GM19438 (cell line): Measurements from ENCODE around the gene SMYD4.
"Not testable (repeated sequence)": the region's sequence is repeated elsewhere in the genome, so short reads cannot be mapped to it uniquely, and the experiment has no call there.

Experiments used
- ATAC-seq: cut with Tn5 transposase; IDR thresholded peaks from one replicate; pipeline ENCODE4 v1.9.1; 2021; ENCODE audit warnings: low read depth; ENCODE audit not compliant: unreplicated experiment

The SMYD4 gene

DNA sequence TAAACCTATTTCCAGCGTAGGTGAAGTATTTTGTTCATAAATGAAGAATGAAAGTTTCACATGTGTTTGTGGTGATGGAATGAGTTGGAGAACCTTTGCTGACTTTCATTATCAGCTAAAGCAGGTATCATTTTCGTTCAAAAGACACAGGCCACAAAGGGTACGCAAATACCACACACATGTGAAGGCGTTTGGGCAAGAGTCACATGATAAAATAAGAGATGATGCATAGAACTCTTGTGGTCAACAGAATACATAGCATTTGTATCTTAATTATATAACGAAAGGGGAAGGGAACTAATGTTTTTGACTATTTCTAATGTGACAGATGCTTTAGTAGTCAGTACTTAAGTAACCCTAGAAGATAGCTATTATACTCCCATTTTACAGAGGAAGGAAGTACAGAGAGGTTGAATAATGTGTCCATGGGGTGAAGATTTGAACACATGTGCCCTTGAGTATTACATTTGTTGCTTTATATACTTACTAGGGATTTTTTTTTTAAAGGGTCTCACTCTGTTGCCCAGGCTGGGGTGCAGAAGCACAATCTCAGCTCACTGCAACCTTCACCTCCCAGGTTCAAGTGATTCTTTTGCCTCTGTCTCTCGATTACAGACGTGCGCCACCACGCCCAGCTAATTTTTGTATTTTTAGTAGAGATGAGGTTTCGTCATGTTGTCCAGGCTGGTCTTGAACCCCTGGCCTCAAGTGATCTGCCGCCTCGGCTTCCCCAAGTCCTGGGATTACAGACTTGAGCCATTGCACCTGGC, 4.9 kb upstream of the SMYD4 start:
- no peak for ATAC-seq

DNA sequence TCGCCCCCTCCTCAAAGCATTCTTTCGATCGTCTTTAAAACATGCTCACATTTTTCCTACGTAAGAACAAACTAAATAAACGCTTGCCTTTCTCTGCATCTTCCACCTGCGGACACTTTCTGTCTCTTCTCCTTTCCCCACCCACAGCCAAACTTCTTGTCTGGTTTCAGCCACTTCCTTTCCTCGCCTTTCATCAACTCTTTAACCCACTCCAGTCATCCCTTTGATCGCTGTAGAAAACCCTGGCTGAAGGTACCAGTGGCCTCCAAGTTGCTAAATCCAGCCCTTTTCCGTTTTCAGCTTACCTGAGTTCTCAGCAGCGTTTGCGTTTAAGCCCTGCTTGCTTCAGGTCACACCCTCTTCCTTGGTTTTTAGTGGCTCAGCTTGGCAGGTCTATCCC, 586 bp upstream of the SMYD4 start:
- no peak for ATAC-seq

DNA sequence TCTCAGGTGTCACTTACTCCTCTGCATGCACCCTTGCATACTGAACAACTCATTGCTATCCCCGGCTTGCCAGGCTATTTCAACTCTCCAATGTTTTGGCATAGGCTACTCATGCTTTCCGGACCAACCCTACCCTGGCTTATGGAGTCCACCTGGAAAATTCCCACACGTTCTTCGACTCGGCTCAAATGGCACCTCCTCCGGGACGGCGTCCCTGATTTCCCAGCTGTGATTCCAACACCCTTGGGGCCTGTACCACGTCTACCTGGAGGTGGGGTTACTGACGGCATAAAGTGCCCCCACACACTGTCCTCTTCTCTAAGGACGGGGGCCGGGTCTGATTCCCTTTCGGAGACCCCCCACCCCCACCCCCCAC, 498 bp downstream of the SMYD4 start:
- no peak for ATAC-seq

DNA sequence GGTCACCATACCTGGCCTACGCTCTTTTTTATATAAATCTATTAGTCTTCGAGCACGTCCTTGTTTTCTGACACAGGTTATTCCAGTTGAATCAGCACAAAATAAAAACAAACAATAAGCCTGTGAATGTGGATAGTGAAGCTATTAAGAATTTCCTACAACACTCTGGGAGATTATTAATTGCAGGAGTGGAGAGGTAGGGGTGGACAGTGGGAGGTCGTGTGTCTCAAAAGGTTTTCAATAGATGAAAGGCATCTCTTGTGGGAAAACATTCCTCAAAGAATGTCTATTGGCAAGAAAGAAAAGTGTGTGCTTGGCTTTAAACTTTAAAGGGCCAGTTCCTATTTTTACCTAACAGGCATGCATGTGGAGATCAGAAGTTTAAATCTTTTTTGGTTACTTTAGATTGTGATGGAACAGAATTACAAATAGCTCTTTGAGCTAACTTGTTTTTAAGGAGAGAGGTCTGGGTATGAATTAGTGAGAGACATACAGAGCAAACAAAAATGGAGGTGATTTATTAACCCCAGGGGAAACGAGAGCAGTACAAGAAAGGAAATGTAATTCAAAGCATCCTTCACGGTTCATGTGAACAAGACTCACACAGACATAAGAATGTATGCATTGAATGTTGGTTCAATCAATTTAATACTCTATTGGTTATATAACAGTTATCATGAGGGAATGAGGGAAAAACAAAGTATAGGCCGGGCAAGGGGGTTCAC, 9.0 kb downstream of the SMYD4 start:
- no peak for ATAC-seq

DNA sequence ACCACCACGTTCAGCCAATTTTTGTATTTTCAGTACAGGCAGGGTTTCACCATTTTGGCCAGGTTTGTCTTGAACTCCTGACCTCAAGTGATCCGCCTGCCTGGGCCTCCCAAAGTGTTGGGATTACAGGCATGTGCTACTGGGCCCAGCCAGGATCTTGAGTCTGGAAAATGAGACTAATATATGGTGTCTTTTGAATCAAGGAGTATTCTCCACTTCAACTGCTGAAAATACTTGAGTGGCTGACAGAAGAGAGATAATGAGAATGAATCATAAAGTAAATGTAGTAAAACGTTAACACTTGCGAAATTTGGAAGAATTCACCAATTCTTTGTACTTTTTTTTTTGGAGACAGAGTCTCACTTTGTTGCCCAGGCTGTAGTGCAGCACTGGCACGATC, 16.6 kb downstream of the SMYD4 start:
- ATAC-seq: no peak

DNA sequence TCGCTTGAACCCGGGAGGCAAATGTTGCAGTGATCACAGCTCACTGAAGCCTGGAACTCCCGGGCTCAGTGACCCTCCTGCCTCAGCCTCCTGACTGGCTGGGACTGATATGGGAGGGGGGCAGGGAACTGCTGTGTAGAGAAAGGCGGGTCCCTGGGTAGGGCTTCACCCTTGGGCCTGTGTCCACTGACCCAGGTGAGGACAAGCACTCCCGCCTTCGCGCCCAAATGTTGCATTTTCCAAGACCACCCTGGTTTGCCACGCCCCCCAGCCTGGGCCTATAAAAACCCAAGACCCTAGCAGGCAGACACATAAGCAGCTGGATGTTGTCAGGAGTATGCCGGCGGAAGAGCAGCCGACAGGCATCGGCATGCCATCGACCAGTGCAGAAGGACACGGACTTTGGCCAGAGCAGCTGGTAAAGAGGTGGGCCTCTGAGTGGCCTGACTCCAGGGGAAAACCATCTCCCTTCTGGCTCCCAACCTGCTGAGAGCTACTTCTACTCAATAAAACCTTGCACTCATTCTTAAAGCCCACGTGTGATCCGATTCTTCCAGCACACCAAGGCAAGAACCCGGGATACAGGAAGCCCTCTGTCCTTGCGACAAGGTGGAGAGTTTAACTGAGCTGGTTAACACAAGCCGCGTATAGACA, 19.1 kb downstream of the SMYD4 start:
- no peak for ATAC-seq

DNA sequence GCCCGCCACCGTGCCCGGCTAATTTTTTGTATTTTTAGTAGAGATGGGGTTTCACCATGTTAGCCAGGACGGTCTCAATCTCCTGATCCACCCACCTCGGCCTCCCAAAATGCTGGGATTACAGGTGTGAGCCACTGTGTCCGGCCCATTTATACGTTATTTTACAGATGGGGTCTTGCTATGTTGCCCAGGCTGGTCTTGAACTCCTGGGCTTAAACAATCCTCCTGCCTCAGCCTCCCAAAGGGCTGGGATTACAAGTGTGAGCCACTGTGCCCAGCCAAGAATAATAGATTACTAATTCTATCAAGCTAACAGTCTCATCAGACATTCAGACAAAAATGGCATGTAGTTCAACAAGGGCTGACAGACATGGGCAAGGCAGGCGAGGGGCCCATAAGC, 19.9 kb downstream of the SMYD4 start:
- not testable (repeated sequence) for ATAC-seq

DNA sequence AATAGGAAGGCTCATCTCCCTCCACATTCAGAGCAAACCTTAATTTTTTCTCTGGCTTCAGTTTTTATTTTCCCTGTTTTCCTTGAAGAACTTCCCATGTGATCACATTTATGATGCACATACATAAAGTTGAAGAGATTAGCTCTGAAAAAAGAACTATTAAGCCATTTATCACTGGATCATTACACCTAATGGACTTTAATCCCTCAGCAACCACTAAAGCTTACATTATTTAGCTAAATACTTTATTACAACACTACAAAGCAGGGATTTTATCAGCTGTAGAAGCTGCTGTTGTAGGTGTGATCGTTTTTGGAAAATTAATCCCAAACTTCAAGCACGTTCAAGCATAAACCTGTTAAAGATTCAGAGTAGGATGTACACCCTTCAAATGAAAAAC, 21.1 kb downstream of the SMYD4 start:
- no peak for ATAC-seq

DNA sequence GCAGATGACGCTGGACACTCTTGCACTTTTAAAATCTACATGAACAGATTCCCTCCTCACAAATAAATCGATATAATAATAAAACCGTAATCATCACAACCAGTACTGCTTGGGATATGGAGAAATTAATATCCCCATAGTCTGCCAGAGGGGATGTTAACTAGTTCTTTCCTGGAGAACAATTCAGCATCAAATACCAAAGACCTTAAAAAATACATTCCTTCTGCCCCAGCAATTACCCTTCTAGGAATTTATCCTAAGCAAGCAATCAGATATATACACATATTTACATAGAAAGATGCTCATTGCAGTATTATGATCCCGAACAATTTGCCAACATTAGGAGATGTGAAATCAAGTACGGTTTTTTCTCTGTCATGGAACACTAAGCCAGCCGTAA, 21.8 kb downstream of the SMYD4 start:
- ATAC-seq: no peak

DNA sequence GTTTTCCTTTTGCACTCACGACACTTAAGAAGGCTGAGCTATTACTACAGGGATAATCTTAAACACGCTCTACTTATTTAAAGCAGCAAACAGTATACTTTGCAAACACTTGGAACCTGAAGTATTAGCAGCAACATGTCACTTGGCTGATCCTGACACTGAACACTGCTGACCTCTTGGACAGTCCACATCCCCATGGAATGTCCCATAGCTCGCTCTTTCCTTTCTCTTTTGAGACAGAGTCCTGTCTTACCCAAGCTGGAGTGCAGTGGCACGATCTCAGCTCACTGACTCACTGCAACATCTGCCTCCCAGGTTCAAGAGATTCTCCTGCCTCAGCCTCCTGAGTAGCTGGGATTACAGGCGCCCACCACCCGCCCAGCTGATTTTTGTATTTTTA, 26.4 kb downstream of the SMYD4 start:
- no peak for ATAC-seq

DNA sequence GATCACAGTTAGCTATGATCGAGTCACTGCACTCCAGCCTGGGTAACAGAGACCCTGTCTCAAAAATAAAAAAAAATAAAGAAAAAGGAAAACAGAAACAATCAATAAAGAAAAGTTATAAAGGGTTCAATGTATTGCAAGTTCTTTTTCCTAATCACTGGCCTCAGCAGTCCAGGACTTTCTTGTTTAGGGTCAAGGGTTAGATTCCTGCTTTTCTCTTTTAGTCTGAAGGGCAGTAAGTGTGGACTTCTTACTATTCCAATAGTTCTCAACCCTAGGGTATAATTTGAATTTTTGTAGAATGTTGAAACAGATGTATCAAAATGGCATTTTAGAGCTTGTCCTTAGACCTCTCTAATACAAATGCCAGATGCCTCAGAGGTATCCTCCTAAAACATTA, 27.3 kb downstream of the SMYD4 start:
- no peak for ATAC-seq

DNA sequence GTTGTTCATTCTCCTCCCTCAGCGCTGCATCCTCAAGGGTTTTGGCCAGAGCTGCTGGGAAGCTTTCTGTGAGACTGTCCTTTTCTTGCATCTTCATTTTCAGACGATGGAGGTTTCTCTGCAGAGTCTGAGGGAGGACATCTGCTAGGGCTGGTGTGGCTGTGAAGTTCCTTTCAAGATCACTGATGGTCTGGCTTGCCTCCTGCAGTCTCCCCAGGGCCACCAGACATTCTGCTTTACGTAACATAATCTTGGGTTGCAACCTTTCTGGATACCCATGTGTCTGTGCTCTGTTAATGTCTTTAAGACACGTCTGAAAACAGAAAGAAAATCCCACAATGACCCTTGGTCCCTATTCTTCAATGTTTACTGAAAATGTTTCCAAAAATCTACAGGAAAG, 29.0 kb downstream of the SMYD4 start:
- ATAC-seq: no peak

DNA sequence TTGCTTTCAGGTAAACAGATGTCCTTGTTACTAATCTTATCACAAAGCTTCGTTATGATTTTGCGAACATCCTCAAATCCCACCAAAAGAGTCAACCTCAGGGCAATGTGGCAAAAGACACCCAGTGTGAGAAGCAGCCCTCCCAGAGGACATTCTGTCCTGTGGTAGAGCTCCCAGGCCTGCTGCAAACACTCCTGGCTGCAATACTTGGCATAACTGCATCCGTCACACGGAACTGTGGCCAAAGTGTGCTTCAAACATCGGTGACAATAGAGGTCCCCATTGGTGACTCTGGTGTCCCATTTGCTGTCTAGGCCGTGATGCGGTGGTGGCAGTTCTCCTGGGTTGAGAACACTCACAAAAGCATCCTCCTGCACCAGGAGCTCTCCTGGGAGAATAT, 29.5 kb downstream of the SMYD4 start:
- no peak for ATAC-seq

DNA sequence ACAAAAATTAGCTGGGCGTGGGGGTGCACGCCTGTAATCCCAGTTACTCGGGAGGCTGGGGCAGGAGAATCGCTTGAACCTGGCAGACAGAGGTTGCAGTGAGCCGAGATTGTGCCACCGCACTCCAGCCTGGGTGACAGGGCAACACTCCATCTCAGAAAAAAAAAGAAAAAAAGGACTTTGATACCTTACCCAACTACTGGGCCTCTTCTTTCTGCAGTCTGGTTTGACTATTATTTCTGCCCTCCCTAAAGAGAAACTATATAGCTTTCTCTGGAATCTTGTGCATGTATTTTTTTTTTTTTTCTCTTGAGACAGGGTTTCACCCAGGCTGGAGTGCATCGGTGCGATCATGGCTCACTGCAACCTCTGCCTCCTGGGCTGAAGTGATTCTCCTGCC, 31.9 kb downstream of the SMYD4 start:
- not testable (repeated sequence) for ATAC-seq

DNA sequence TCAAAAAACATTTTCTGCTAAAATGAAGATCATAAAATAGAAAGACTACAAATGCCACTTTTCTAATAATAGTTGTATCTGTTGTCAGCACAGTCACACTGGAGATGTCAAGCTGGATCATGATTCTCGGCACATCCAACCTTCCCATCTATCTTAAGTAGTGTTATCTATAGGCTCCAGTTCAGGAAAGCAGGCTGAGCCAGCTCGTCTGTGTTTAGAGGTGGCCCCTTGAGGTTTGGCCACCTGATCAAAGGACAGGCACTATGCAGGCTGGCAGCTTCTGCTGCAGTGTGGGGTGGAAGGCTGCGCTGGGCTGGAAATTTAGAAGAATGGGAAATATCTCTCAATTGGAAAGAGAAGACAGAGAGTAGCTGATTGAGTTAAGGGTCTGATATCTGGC, 32.4 kb downstream of the SMYD4 start:
- ATAC-seq: no peak

DNA sequence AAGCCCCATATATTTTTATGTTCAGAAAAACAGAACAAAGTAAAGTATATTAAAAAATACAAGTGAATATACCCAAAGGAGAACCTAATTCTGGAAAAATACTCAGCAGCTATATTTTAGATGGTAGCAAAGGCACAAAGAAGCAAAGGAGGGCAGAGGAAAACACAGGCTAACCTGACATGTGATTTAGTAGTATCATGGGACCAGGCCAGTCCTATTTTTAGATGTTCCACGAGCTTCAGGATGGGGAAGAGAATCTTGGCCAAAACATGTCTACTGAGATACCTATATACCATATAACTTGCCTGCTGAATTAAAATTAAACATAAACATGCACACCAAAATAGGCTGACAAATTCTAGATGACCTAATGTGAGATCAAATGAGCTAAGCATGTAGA, 32.9 kb downstream of the SMYD4 start:
- no peak for ATAC-seq

DNA sequence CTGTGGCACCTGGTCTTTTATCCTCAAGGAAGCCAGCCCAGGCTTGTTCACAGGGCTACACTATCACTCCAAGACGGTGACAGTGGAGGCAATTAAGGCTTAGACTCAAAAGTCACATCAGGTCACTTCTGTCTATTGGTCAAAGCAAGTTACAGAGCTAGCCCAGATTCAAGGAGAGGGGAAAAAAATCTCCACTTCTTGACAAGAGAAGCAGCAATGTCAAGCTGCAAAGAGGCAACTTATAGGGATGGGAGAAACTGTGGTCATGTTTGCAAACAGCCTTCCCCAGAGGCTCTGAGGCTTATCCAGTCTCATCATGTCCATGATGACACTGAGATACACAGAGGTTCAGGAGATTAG, 36.3 kb downstream of the SMYD4 start:
- no peak for ATAC-seq

DNA sequence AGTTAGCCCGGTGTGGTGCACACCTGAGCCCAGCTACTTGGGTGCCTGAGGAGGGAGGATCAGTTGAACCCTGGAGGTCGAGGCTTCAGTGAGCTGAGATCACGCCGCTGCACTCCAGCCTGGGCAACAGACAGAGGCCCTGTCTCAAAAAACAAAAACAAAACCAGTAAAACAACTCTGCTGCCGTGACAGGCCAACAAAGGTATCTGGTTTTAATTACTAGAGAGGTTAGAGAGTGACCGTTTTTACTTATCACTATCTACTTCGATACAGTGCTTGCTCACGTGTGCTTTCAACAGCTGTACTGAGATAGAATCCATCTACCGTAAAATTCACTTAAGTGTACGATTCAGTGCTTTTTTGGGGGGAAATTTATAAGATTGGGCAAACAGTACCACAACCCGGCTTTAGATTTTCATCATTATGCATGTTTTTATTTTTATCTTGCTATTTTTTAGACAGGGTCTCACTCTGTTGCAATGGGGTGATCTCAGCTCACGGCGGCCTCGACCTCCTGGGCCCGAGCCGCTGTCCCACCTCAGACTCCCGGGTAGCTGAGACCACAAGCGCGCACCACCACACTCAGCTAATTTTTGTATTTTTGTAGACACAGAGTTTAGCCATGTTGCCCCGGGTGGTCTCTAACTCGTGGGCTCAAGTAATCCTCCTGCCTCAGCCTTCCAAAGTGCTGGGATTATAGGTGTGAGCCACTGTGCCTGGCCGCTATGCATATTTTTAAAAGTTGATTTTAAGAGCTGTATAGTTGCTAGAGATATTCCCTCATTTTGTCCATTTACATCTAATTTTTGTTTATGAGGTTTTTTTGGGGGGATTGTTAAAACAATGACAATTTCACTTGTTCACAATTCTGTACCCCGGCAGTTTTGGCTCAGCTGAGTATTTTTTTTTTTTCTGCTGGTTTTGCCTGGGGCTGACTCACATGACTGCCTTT, 36.9 kb downstream of the SMYD4 start:
- ATAC-seq: no peak

DNA sequence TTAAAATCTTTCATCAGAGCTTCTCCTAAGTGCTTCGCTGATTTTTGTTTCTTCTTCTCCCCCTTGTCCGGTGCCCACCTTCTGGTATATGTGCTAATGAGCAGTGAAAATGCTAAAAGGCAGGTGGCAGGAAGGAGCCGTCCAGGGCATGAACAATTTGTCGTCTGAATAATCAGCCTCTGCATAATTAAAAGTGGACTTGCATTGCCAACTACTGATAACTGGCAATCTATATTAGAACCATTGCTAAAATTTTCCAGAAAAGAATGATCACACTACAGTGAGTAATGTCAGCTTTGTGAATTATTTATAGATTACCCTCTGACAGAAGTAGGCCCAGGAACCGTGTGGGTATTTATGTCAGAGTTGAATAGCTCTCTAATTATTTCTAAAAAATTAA, 39.8 kb downstream of the SMYD4 start:
- ATAC-seq: no peak

DNA sequence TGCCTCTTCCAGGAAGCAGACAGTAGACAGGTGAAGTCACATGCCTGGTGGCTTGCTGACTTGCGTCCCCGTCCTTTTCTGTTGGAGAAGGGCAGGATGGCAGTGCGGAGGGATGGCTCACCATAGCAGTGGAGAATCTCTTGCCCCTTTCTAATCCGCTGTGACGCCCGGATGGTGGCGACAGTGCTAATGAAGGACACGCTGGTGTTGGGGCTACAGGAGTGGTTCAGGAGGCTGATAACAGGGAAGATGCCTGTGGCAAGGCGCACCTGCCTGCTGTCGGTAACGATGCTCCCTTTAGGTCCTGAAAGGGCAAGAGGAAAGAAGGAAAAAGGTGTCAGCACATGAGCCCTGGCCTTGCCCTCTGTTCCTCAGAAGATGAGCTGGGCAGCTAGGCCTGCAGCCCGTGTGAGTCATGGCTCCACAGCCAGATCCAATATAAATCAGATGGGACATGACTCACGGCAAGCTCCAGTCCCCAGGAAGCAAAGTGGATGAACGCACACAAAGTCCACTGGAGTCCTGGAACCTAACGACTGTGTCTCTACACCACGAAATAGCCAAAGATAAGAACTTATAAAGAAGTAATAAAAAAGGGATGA, 42.3 kb downstream of the SMYD4 start:
- no peak for ATAC-seq
